WTC11 (cell line): ENCODE data around the gene PLK4. TPM values are rescaled to one million over a fixed set of nuclear protein-coding genes. Genes with fewer than 3 reads are reported as not detected.
"Not testable (repeated sequence)": the region's sequence is repeated elsewhere in the genome, so short reads cannot be mapped to it uniquely, and the experiment has no call there.

Experiments
- ATAC-seq: fragments of 200-7000 bp; cut with Tn5 transposase; 2 replicates; pipeline ENCODE4 v1.10.0; 2021; ENCODE audit warnings: mild to moderate bottlenecking, moderate library complexity
- CTCF ChIA-PET: fragments of 300-600 bp; sonication (Branson Sonifier 250); formaldehyde crosslinking; loops from one replicate; lab custom pipeline; 2021; ENCODE audit warnings: antibody characterized with exemption; lab: Charles Lee
- POLR2A ChIA-PET: fragments of 350-600 bp; sonication (Branson Sonifier 250); formaldehyde crosslinking; loops from one replicate; lab custom pipeline; 2021; ENCODE audit warnings: antibody characterized with exemption; lab: Charles Lee
- DNase-seq: peaks from one replicate; pipeline ENCODE4 v3.0.0; 2021; ENCODE audit warnings: low spot score
- H3K27ac Mint-ChIP-seq: 2 replicates; pipeline ENCODE4 v1.8.0; 2021; ENCODE audit warnings: mixed read lengths
- H3K27me3 Mint-ChIP-seq: 2 replicates; pipeline ENCODE4 v1.8.0; 2021; ENCODE audit warnings: low read depth, mild to moderate bottlenecking, moderate library complexity, mixed read lengths
- H3K36me3 Mint-ChIP-seq: 2 replicates; pipeline ENCODE4 v1.8.0; 2021; ENCODE audit warnings: mixed read lengths
- H3K4me1 Mint-ChIP-seq: 2 replicates; pipeline ENCODE4 v1.8.0; 2022; ENCODE audit warnings: mixed read lengths
- H3K4me3 Mint-ChIP-seq: 2 replicates; pipeline ENCODE4 v1.8.0; 2021; ENCODE audit warnings: mild to moderate bottlenecking, moderate library complexity, mixed read lengths
- H3K9me3 Mint-ChIP-seq: 2 replicates; pipeline ENCODE4 v1.8.0; 2021; ENCODE audit warnings: mixed read lengths
- GTF2I ChIP-seq: fragments of 250-450 bp; sonication (Bioruptor Pico); conservative IDR thresholded peaks from 2 replicates; pipeline ENCODE4 v1.4.0; 2021; ENCODE audit warnings: mild to moderate bottlenecking
- NFATC4 ChIP-seq: fragments of 250-450 bp; sonication (Bioruptor Pico); IDR thresholded peaks from 2 replicates; pipeline ENCODE4 v1.9.0; 2021; ENCODE audit warnings: mild to moderate bottlenecking
- NR1H2 ChIP-seq: sonication (generic); formaldehyde crosslinking; IDR thresholded peaks from 2 replicates; pipeline ENCODE4 v1.9.0; 2021; ENCODE audit warnings: mild to moderate bottlenecking, moderate library complexity, missing genetic modification reagents
- RELA ChIP-seq: sonication (generic); formaldehyde crosslinking; IDR thresholded peaks from 2 replicates; pipeline ENCODE4 v1.8.1; 2022; ENCODE audit warnings: missing genetic modification reagents, mild to moderate bottlenecking, borderline replicate concordance
- RORB ChIP-seq: fragments of 250-450 bp; sonication (Bioruptor Pico); IDR thresholded peaks from 2 replicates; pipeline ENCODE4 v1.9.0; 2021; ENCODE audit warnings: mild to moderate bottlenecking
- SP1 ChIP-seq: sonication (generic); formaldehyde crosslinking; conservative IDR thresholded peaks from 2 replicates; pipeline ENCODE4 v1.8.1; 2022; ENCODE audit warnings: missing genetic modification reagents
- ZNF138 ChIP-seq: sonication (generic); formaldehyde crosslinking; conservative IDR thresholded peaks from 2 replicates; pipeline ENCODE4 v1.8.1; 2022; ENCODE audit warnings: mild to moderate bottlenecking, moderate library complexity, missing genetic modification reagents
- ZNF423 ChIP-seq: fragments of 250-450 bp; sonication (Bioruptor Pico); IDR thresholded peaks from 2 replicates; pipeline ENCODE4 v2.1.2; 2022; ENCODE audit warnings: mild to moderate bottlenecking, moderate library complexity
- ZNF671 ChIP-seq: fragments of 250-450 bp; sonication (Bioruptor Pico); IDR thresholded peaks from 2 replicates; pipeline ENCODE4 v1.8.0; 2021; ENCODE audit warnings: mild to moderate bottlenecking
- total RNA-seq: library from RNA; stranded (reverse); gene quantifications from 3 replicates; pipeline ENCODE4 v1.2.3, GENCODE V29; 2021
- TF ChIP-seq, protein P1 (sequence below): sonication (generic); formaldehyde crosslinking; conservative IDR thresholded peaks from 2 replicates; pipeline ENCODE4 v1.8.1; 2022; ENCODE audit warnings: mild to moderate bottlenecking, missing genetic modification reagents
- TF ChIP-seq, protein P2 (sequence below): fragments of 250-450 bp; sonication (Bioruptor Pico); IDR thresholded peaks from 2 replicates; pipeline ENCODE4 v1.8.0; 2021; ENCODE audit warnings: mild to moderate bottlenecking
- TF ChIP-seq, protein P3 (sequence below): sonication (generic); formaldehyde crosslinking; IDR thresholded peaks from 2 replicates; pipeline ENCODE4 v1.8.1; 2022; ENCODE audit warnings: missing genetic modification reagents, borderline replicate concordance
- TF ChIP-seq, protein P4 (sequence below): sonication (generic); formaldehyde crosslinking; IDR thresholded peaks from 2 replicates; pipeline ENCODE4 v1.8.1; 2022; ENCODE audit warnings: mild to moderate bottlenecking, moderate library complexity, missing genetic modification reagents
- TF ChIP-seq, protein P5 (sequence below): fragments of 250-450 bp; sonication (Bioruptor Pico); IDR thresholded peaks from 2 replicates; pipeline ENCODE4 v1.9.0; 2021; ENCODE audit warnings: mild to moderate bottlenecking
- TF ChIP-seq, protein P6 (sequence below): fragments of 250-450 bp; sonication (Bioruptor Pico); IDR thresholded peaks from 2 replicates; pipeline ENCODE4 v1.9.0; 2021; ENCODE audit warnings: mild to moderate bottlenecking, borderline replicate concordance

The PLK4 gene
- total RNA-seq, 1 experiment from 2014 or later = 37.8 TPM

DNA sequence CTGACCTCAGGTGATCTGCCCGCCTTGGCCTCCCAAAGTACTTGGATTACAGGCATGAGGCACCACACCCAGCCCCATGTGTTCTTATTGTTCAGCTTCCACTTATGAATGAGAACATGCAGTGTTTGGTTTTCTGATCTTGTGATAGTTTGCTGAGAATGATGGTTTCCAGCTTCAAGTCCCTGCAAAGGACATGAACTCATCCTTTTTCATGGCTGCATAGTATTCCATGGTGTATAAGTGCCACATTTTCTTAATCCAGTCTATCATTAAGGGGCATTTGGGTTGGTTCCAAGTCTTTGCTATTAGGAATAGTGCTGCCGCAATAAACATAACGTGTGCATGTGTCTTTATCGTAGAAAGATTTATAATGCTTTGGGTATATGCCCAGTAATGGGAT lies 19.0 kb downstream of the PLK4 start:
- DNase-seq, H3K4me3 Mint-ChIP-seq, H3K27me3 Mint-ChIP-seq, H3K4me1 Mint-ChIP-seq, POLR2A ChIA-PET, H3K27ac Mint-ChIP-seq, ATAC-seq, H3K9me3 Mint-ChIP-seq, CTCF ChIA-PET: not testable (repeated sequence)
- H3K36me3 Mint-ChIP-seq = peaks cover 44% of the 10 kb centered on the region
- TF ChIP-seq GTF2I = peak; percentile 39; the same call in 1 of the 2 replicates

DNA sequence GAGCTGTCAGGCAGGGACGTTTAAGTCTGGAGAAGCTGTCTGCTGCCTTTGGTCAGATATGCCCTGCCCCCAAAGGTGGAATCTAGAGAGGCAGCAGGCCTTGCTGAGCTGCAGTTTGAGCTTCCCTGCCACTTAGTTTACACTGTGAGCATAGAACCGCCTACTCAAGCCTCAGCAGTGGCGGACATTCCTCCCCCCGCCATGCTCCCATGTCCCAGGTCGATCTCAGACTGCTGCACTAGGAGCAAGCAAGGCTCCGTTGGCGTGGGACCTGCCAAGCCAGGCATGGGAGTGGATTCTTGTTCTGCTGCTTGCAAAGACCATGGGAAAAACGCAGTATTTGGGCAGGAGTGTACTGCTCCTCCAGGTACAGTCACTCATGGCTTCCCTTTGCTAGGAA lies 24.3 kb downstream of the PLK4 start:
- CTCF ChIA-PET = no interaction called here
- Mint-ChIP-seq H3K4me1 (no peaks in the 10 kb centered on the region), H3K27ac (no peak overlapping the region)

More for the DNA sequence above, 24.3 kb downstream of the PLK4 start:
- Mint-ChIP-seq H3K4me3 (no peak overlapping the region), H3K27me3 (no peaks in the 10 kb centered on the region; the same call in 1 of the 2 replicates), H3K36me3 (peaks cover 5% of the 10 kb centered on the region), H3K9me3 (no peaks in the 10 kb centered on the region; the same call in 1 of the 2 replicates)
- ATAC-seq (no peak), DNase-seq (no peak)
- POLR2A ChIA-PET = no interaction called here
- TF ChIP-seq, protein P1, sequence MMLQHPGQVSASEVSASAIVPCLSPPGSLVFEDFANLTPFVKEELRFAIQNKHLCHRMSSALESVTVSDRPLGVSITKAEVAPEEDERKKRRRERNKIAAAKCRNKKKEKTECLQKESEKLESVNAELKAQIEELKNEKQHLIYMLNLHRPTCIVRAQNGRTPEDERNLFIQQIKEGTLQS (CRISPR knock-in tag) = no peak
- TF ChIP-seq, protein P2, sequence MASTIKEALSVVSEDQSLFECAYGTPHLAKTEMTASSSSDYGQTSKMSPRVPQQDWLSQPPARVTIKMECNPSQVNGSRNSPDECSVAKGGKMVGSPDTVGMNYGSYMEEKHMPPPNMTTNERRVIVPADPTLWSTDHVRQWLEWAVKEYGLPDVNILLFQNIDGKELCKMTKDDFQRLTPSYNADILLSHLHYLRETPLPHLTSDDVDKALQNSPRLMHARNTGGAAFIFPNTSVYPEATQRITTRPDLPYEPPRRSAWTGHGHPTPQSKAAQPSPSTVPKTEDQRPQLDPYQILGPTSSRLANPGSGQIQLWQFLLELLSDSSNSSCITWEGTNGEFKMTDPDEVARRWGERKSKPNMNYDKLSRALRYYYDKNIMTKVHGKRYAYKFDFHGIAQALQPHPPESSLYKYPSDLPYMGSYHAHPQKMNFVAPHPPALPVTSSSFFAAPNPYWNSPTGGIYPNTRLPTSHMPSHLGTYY (CRISPR knock-in tag) = no peak
- TF ChIP-seq, protein P3, sequence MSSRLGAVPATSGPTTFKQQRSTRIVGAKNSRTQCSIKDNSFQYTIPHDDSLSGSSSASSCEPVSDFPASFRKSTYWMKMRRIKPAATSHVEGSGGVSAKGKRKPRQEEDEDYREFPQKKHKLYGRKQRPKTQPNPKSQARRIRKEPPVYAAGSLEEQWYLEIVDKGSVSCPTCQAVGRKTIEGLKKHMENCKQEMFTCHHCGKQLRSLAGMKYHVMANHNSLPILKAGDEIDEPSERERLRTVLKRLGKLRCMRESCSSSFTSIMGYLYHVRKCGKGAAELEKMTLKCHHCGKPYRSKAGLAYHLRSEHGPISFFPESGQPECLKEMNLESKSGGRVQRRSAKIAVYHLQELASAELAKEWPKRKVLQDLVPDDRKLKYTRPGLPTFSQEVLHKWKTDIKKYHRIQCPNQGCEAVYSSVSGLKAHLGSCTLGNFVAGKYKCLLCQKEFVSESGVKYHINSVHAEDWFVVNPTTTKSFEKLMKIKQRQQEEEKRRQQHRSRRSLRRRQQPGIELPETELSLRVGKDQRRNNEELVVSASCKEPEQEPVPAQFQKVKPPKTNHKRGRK = no peak
- no peak for TF ChIP-seq RORB (CRISPR knock-in tag)
- no peak for TF ChIP-seq NFATC4
- TF ChIP-seq, protein P4, sequence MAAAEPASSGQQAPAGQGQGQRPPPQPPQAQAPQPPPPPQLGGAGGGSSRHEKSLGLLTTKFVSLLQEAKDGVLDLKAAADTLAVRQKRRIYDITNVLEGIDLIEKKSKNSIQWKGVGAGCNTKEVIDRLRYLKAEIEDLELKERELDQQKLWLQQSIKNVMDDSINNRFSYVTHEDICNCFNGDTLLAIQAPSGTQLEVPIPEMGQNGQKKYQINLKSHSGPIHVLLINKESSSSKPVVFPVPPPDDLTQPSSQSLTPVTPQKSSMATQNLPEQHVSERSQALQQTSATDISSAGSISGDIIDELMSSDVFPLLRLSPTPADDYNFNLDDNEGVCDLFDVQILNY (CRISPR knock-in tag) = no peak
- TF ChIP-seq, protein P5, sequence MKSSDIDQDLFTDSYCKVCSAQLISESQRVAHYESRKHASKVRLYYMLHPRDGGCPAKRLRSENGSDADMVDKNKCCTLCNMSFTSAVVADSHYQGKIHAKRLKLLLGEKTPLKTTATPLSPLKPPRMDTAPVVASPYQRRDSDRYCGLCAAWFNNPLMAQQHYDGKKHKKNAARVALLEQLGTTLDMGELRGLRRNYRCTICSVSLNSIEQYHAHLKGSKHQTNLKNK = no peak
- TF ChIP-seq GTF2I = no peak
- no peak for TF ChIP-seq NR1H2
- TF ChIP-seq ZNF671 (CRISPR knock-in tag) = no peak
- TF ChIP-seq ZNF423 (CRISPR knock-in tag) = no peak
- no peak for TF ChIP-seq SP1 (CRISPR knock-in tag)
- TF ChIP-seq ZNF138 (CRISPR knock-in tag) = no peak
- no peak for TF ChIP-seq RELA (CRISPR knock-in tag)
- TF ChIP-seq, protein P6, sequence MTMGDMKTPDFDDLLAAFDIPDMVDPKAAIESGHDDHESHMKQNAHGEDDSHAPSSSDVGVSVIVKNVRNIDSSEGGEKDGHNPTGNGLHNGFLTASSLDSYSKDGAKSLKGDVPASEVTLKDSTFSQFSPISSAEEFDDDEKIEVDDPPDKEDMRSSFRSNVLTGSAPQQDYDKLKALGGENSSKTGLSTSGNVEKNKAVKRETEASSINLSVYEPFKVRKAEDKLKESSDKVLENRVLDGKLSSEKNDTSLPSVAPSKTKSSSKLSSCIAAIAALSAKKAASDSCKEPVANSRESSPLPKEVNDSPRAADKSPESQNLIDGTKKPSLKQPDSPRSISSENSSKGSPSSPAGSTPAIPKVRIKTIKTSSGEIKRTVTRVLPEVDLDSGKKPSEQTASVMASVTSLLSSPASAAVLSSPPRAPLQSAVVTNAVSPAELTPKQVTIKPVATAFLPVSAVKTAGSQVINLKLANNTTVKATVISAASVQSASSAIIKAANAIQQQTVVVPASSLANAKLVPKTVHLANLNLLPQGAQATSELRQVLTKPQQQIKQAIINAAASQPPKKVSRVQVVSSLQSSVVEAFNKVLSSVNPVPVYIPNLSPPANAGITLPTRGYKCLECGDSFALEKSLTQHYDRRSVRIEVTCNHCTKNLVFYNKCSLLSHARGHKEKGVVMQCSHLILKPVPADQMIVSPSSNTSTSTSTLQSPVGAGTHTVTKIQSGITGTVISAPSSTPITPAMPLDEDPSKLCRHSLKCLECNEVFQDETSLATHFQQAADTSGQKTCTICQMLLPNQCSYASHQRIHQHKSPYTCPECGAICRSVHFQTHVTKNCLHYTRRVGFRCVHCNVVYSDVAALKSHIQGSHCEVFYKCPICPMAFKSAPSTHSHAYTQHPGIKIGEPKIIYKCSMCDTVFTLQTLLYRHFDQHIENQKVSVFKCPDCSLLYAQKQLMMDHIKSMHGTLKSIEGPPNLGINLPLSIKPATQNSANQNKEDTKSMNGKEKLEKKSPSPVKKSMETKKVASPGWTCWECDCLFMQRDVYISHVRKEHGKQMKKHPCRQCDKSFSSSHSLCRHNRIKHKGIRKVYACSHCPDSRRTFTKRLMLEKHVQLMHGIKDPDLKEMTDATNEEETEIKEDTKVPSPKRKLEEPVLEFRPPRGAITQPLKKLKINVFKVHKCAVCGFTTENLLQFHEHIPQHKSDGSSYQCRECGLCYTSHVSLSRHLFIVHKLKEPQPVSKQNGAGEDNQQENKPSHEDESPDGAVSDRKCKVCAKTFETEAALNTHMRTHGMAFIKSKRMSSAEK (CRISPR knock-in tag) = no peak
